CD4-positive, alpha-beta T cell treated with Interleukin-6 for 4 hours (primary cell): ENCODE data around the gene ZNF48.

Experiments
- DNase-seq: peaks from one replicate; pipeline ENCODE4 v3.0.0-alpha.2; 2020; ENCODE audit warnings: mixed read lengths

The ZNF48 gene

DNA sequence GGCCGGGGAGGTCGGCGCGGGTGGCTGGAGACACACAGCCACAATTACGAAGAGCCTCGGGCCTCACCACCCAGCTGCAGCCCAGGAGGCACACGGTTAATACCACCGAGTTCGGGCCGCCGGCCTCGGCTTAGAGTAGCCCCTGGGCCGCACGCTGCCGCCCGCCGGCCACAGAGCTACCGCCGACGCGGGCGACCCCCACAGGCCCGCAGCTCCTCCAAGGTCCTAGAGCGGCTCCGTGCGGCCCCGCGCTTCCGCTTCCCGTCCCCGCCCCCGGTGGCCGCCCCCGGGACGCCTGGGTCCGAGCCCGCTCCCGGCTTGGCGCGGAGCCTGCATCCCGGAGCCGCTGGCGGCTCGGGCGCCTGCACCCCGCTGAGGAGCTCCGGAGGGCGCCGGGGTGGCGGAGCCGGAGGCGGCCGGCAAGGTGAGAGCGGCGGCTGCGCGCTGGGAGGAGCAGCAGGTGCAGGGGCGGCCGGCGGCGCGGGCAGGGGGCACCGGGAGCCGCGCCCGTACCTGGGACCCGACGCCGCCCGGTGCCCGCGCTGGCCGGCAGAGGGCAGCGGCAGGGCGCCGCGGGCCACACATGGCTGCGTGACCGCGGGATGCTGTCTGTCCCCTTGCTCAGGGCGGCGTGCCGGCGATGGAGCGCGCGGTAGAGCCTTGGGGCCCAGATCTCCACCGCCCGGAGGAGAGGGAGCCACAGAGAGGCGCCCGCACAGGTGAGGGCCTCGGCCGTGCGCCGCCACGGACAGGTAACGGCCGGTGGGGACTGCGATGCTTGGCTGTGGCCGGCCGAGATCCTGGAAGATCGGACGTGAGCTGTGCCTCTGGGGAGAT is at the start of gene ZNF48:
Gene ZNF48 (plus strand): TSS at position 266 of the 837 bp plus-strand sequence. CDS start 375 bp downstream, at position 641.
- DNase-seq = peak; percentile 70

DNA sequence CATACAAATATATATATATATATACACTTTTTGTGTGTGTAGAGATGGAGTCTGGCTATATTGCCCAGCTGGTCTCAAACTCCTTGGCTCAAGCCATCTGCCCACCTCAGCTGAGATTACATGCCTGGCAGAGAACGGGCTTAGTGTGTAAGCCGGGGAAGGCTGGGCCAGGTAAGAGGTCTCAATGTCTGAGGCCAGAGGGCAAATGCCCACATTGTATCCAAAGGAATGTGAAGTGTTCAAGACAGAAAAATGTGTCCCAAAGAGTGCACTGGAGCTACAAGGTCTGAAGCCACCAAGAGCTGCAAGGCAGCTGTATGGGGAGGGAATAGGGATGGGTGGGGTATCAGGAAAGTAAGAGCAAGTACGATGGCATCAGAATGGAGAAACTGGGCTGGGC is 48.9 kb upstream of the ZNF48 start:
- no peak for DNase-seq

DNA sequence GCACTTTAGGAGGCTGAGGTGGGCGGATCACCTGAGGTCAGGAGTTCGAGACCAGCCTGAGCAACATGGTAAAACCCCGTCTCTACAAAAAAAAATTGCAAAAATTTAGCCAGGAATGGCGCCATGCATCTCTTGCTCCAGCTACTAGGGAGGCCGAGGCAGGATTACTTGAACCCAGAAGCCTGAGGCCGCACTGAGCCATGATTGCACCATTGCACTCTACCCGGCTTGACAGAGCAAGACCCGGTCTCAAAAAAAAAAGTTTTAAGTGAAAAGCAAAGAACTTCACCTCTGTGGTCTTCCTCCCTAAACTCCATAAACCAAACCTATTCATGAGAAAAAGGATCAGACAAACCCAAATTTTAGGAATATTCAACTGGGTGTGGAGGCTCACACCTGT is 47.1 kb upstream of the ZNF48 start:
- no peak for DNase-seq

DNA sequence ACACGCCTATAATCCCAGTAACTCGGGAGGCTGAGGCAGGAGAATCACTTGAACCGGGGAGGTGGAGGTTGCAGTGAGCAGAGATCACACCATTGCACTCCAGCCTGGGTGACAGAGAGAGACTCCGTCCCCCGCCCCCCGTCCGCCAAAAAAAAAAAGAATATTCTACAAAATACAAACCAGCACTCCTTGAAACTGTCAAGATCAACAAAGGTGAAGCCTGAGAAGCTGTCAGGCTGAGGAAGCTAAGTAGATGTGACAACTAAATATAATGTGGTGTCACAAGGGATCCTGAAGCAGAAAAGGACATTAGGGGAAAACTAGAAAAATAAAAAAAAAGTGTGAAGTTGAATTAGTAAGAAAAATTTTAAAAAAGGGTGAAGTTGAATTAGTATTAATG is 46.3 kb upstream of the ZNF48 start:
- no peak for DNase-seq

DNA sequence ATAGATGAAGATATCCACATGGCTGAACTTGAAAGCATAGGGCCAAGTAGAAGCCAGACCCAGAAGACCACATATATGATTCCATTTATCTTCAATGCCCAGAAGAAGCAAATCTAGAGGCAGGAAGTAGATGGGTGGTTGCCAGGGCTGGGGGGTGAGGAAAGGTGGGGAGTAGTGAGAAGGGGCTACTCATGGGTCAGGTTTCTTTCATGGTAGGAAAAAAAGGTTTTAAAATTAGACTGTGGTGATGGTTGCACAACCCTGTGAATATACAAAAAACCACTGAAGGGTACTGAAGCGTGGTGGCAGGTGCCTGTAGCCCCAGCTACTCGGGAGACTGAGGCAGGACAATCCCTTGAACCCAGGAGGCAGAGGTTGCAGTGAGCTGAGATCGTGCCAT is 45.5 kb upstream of the ZNF48 start:
- no peak for DNase-seq

DNA sequence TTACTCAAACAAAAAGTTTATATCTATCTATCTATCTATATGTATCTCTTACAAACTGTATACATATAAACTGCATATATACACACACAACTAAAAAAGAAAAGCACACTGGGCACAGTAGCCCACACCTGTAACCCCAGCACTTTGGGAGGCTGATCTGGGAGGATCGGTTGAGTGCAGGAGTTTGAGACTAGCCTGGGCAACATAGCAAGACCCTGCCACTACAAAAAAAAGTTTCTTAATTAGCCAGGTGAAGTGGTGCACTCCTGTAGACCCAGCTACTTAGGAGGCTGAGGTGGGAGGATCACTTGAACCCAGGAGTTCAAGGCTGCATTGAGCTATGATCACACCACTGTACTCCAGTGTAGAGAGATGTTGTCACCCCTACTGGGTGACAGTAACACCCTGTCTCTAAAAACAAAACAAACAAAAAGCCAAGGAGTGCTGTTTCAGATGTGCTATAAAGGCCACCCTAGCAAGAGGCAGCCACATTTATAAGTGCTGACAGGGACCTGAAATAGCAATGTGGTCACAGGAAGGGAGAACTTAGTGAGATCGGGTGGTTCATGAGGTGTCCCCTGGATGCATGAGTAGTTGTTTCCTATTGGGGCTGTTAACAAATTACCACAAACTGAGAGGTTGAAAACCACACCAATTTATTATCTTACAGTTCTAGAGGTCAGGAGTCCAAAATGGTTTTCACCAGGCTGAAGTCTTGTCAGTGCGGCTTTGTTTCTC is 44.9 kb upstream of the ZNF48 start:
- DNase-seq = no peak

DNA sequence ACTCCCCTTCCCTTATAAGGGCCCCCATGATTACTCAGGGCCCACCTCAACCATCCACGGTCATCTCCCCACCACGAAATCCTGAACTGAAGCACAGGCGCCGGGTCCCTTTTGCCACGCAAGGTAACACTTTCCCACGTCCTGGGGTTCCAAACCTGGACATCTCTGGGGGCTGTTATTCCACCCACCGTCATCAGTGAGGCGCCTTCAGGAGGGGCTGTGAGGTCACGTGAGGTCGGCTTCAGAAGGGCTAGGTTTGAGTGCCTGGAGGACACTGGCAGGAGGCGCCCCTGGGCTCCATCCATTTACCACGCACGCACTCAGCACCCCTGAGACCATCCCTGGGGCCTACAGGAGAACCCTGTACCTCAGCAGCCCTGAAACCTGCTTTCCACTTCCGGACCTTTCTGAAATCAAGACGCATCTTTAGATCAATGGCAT is 44.2 kb upstream of the ZNF48 start:
- DNase-seq = no peak

DNA sequence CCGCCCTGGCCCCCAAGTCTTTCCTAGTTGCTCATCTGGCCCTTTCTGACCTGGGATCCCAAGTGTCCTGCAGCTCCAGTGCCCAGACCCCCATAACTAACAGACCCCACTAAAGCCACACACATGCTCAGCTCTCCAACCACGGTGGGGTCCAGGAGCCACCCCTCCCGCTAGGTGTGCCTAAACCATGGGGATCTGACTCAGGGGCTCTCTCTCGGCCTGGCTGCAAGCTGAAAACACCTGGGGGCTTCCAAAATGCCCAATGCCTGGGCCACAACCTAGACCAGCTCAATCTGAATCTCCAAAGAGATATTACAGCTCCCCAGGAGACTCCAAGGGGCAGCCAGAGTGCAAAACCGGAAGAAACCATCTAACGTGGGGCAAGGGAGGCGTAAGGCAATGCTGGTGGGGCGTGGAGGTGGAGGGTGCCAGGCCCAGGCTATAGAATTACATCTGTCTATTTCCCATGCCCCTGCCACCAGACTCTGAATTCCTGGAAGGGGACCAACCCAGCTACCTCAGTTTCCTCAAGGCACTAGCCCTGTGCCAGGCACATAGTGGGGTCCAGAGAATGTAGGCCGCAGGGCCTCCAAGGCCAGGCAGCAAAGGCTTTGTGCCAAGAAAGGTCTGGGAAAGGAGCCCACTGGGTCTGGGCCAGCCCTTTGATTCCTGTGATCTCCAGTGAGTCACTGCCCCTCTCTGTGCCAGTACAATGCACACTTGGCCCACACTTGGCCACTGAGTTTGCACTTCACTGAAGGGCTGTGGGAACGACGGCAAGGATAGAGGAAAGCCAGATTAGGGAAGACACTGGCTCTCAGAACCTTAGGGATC is 43.4 kb upstream of the ZNF48 start:
- DNase-seq = no peak

DNA sequence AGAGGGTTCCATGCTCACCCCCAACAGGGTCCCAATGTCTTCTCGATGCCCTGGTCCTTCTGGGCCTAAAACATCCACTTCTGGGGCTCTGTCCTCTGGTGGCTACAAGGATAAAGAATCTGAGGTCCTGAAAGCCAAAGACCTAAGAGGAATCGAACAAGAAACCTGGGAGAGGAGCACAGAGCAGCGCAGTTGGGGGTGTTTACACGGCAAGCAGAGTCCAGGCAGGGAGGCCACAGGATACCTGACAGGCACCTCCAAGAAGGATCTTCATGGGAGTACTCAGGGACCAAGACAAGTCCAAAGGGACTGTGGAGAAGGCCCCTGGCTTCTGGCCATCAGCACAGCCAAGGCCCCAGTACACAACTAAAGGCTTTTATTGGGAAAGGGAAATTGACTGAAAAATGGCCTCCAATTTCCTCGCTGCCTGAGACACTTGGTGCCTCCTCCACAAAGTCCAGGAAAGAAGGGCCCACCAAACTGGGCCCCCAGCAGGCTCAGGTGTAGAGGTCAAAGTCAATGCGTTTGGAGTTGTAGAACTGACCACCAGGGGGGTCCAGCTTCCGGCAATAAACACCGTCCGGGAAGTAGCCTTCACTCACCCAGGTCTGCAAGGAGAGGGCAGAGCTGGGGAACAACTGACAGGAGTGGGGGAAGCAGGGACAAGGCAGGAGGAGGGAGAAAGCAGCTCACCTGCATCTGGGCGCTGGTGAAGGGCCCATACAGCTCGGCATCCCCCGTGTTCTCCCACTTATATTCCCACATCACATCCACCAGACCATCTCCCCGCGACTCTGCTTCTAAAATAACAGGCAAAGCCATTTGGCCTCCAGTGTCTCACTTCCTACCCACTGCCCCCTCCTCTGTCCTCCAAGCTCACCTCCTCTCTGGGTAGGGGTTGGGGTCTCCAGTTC is 42.5 kb upstream of the ZNF48 start:
- no peak for DNase-seq

DNA sequence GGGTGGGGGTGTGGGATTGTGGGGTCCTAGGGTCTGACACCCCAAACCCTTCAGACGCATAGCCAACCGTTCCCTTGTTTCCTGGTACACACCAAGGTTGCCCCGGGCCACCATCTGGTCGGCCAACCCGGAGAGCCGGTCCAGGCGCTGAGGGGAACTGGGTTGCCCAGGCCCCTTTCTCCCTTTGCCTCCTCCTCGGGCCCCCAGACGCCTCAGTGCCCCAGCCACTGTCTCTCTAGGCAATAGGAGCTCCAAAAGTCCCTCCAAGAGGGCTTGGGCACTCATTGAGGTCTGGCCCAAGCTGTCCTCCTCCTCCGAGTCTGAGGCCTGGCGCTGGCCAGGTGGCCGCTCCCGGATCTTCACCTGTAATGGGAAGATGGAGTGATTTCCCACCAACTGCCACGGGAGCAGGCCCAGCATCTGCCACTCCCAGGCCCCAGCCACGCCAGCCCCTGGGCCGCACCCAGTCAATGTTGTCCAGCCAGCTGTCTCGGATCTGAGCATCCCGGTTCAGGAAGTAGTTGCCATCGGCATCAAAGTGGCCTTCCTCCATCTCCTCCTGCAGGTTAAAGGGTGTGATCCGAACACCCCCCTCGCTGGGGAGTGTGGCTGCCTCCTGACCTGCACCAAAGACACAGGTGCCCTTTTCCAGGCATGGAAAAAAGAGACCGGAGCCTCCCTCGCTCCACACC is 41.6 kb upstream of the ZNF48 start:
- no peak for DNase-seq

DNA sequence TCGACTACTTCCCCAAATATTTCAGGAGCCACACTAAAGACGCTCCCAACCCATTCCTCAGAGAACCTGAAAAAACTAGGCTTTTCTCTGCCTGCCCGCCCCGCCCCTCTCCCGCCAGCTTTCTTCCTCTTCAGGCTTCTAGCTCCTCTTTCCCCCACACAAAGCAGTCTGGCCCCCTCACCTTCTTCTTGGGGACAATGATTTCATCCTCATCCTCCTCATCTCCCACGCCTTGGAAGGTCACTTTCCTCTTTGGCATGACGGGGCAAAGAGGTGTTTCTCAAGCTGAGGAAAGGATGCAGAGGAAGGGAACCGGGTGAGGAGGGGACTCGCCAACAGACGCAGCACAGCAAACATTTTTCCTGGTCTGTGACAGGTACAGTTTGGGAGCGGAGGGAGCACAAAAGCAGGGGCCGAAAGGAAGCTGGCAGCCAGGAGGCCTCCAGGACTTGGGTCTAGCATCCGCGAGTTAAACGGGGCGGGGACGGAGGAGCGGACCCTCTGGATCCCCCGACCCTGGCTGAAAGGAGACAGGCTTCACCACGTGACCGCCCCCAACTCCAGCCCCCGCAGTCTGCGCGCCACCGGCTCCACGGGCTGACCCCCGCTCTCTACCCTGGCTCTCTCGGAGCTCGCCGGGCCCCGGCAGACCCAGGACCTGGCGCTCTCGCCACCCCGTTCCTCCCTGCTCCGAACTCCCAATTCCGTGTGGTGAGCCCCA is 40.6 kb upstream of the ZNF48 start:
- no peak for DNase-seq

DNA sequence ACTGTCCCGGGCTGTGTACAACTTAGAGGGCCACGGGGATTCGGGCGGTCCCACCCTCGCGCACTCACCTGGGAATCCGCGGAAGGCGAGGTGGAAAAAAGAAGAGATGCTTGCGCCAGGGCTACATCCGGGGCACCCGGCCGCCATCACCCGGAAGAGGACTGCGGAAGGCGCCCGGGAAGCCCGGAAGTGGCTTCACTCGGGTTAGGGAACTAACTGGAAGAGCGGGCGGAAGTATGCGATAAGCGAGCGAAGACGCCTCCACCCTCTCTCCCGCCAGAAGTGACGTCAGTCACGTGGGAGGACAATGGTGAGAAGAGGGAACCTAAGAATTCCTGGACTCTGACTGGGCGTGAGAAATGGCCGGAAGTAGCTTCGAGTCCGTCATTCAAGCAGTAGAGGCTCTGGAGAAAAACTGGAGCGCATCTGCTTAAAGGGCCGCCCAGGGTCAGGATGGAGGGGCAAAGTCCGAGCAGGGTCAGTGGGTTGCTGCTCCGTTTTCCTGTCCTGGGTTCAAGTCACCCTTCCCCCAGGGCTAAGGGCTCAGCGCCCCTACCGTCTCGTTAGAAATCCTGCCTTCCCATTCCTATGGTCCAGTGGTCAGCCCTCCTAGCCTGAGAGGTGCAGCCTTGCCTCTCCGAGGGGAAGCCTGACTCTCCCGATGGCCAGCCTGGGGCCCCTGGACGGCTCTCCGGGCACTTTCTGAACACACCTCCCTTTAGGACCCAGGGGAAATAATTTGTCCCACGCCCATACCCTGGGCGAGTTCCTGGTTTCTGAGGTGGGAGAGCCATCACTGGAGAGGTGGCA is 39.9 kb upstream of the ZNF48 start, which contains the start of gene CD2BP2:
Gene CD2BP2 (minus strand): TSS at position 165 of the 810 bp plus-strand sequence. CDS start 627 bp downstream, outside the sequence.
- peak; percentile 91 for DNase-seq

DNA sequence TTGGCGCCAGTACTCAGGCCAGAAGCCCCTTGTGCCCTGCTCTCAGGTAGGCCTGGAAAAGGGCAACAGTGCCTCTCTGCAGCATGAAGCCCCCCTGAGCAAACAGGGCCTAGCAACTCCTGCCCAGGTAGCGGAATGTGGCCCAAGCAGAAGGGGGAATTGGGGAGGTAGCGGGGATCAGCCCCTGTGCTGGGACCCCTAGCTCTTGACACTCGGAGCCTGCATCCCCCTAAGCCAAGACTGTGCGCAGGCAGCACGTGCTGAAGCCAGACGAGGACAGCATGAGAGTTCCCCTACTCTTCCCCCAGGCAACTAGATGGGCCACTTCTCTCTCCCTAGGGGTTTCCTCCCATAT is 39.3 kb upstream of the ZNF48 start:
- DNase-seq = no peak

DNA sequence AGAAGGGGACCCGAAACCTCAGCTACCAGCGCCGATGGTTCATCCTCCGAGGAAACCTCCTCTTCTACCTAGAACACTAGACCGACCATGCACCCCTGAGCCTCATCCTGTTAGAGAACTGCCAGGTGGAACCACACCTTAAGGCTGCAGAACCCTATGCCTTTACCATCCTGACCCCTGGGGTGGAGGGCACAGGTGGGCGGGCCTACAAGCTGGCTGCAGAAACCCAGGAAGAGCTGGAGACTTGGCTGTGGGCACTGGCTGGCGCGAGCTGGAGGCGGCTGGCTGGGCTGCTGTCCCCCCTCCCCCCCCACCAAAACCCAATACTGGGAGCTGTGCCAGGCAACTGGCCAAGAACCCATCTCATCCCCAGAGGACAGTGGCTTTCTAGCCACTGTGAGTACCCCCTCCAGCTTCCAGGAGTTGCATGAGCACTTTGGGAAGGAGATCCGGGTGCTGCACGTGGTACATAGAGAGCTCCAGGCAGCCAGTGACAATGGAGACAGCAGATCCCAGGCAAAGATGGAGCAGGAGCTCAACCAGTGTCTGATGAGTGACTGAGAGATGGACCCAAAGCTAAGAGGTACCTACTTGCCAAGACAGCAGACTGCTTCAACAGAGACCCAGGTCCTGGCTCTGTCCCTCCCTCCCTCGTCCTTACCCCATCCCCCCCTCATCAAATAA is 38.7 kb upstream of the ZNF48 start:
- DNase-seq = no peak

DNA sequence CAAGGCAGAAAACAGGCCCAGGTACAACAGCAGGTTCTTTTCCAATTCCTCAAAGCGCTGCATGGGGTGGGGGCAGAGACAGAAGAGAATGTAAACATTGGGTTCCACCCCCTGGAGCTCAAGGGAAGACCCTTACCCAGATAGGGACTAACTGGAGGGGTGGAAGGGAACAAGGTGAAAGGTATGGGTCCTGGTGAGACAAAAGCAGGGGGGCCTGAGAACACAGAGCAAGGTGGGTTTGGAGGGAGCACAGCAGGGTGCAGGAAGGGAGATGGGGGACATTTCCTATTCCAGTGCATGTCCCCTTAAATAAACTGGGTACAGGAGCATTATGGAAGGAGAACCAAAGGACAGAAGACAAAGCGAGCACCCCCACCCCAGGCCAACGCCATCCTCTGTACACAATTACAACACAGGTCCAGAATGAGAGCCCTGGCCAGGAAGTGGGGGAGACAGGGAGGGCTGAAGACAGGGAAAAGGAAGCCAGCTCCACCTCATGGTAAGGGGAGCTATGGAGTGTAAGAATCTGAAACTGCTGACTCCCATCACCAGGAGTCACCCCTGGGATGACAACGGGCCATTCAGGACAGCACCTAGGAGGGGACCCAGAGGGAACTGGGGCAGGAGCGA is 38.0 kb upstream of the ZNF48 start:
- no peak for DNase-seq

DNA sequence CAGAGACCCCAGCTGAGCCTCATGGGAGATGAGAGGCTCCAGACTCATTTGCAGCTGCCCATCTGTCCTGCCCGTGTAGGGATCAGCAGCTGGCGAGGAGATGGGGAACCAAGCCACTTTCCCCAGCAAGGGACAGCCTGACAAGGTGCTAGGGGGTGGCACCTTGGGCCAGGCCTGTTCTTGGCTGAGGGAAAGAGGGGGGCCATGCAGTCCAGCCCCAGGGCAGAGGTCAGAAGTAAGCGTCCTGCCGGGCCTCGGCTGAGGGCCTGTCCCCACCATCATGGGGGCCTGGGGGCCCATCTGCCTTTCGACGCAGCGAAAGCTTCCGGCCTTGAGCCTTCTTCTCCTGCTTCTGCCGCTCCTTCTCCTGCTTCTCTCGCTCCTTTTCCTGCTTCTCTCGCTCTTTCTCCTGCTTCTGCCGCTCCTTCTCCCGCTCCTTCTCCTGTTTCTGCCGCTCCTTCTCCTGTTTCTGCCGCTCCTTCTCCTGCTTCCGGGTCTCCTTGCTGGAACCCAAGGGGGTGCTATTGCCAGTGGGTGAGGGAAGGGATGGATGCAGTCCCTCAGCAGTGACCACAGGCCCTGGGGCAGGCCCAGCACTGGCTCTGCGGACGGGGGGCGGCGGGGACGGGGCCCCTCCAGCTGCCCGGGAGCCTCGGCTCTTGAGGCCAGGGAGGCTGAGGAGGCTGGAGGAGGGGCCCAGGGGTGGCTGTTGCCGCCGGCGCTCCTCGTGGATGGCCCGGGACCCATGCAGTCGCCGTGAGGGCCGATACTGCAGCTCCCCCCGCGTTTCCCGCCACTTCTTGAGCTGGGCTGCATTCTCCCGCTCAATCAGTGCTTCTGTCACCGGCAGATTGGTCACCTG is 37.3 kb upstream of the ZNF48 start:
- no peak for DNase-seq

DNA sequence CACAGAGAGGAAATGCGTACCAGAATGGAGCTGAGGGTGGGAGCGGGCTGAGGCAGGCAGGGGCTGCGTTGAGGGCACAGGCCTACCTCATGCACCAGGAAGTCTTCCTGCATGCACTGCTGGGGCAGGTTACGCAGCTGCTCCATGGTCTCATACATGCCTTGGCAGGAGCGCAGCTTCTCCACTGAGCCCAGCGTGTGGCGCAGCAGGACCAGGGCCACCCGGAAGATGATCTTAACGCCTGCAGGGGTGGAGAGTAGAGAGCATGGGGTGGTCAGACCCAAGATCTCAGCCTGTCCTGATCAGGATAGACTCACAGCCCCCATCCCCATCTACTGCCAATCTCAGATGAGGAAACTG is 36.7 kb upstream of the ZNF48 start:
- no peak for DNase-seq
